Measurements from ENCODE around the gene STX7. TPM values are rescaled to one million over a fixed set of nuclear protein-coding genes. Genes with fewer than 3 reads are reported as not detected.

STX7 gene
- total and polyA plus RNA-seq, 2 donors (not counting 3 experiments of a cell fraction or from before 2014, with no cell fraction given) = 13.4 to 45.5 TPM

DNA sequence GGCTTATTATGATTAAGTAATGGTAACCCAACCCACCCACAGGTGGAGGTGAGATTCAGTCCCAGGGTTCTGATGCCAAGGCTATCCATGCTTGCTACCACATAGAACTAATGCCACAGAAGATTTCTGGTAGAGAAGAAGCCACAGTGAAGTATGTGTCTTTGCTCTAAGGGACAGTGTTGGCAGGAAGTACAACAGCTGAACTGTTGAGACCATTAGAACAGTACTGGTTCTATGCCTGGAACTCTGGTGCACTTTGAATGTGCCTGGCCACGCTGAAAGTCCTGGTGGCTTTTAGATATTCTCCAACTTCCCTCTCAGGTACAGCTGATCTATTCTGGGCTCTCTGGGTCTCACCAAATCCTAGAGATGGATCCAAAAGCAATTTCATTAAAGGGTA, 7.8 kb downstream of the STX7 start:
- DNase-seq (ENCODE audit: low read depth, low spot score) (no peak), FAIRE-seq (no peak)

More for the DNA sequence above, 7.8 kb downstream of the STX7 start:
- Histone ChIP-seq H3K27ac (ENCODE audit: insufficient read depth, low read depth, low read length) (peak overlapping the region; percentile 68), H4K20me1 (replicated peaks; ENCODE audit: control insufficient read depth, extremely low read depth, insufficient read depth, low read length) (no peaks in the 10 kb centered on the region), H2AFZ (ENCODE audit: low read depth, low read length) (no peak overlapping the region), H3K27me3 (ENCODE audit: control insufficient read depth in 2 of 2, insufficient read depth in 2 of 2, low read length in 2 of 2) (no peaks in the 10 kb centered on the region), H3K9ac (replicated peaks; ENCODE audit: extremely low read depth, insufficient read depth, low read length) (peak overlapping the region; percentile 12), H3K79me2 (ENCODE audit: control insufficient read depth, insufficient read depth, low read length) (peaks cover 69% of the 10 kb centered on the region), H3K4me1 (ENCODE audit: control insufficient read depth, extremely low read depth, insufficient read depth, low read length) (peaks cover 24% of the 10 kb centered on the region), H3K4me3 (replicated peaks in 1 of 3; ENCODE audit: insufficient read depth in 1 of 3, low read depth in 1 of 3, low read length in 3 of 3) (no peak overlapping the region), H3K36me3 (ENCODE audit: control insufficient read depth in 2 of 2, extremely low read depth in 1 of 2, insufficient read depth in 2 of 2, low read length in 2 of 2) (peaks cover 5 to 10% of the 10 kb centered on the region in 2 experiments), H3K9me1 (replicated peaks; ENCODE audit: control insufficient read depth, extremely low read depth, insufficient read depth, low read length) (no peaks in the 10 kb centered on the region), H3K4me2 (ENCODE audit: insufficient read depth, low read length) (peak overlapping the region; percentile 68), H3K9me3 (replicated peaks; ENCODE audit: control insufficient read depth, insufficient read depth, low read length) (no peaks in the 10 kb centered on the region)
- dilution Hi-C loops (cut with MboI; ENCODE audit: extremely low pct_ligation_motif_present, low sequenced_read_pairs) (no loop called here), intact Hi-C loops (cut with micrococcal nuclease) (loop anchor here (2.0 kb wide), 1 partner anchor 14 kb away; no protein-coding TSS in a partner anchor)
- TF ChIP-seq JUN (IDR thresholded peaks at IDR 0.05; ENCODE audit: borderline replicate concordance, insufficient read depth, insufficient read length, low read depth) (no peak), FOS (IDR thresholded peaks at IDR 0.05; ENCODE audit: borderline replicate concordance, insufficient read depth, low read length) (no peak), POLR2A (IDR thresholded peaks at IDR 0.05; ENCODE audit: low read depth, low read length) (no peak), EZH2 (IDR thresholded peaks at IDR 0.05; ENCODE audit: borderline replicate concordance, low read depth, low read length, severe bottlenecking) (no peak), GATA2 (IDR thresholded peaks at IDR 0.05; ENCODE audit: insufficient read depth, insufficient read length, low read depth, low read length) (no peak), MYC (IDR thresholded peaks at IDR 0.05; ENCODE audit: low read depth, low read length) (no peak), POLR2AphosphoS5 (IDR thresholded peaks at IDR 0.05; ENCODE audit: insufficient read depth, low read depth, low read length) (no peak)
- TF ChIP-seq, protein P1, sequence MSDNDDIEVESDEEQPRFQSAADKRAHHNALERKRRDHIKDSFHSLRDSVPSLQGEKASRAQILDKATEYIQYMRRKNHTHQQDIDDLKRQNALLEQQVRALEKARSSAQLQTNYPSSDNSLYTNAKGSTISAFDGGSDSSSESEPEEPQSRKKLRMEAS (IDR thresholded peaks at IDR 0.05; ENCODE audit: insufficient read depth, insufficient read length) = no peak
- TF ChIP-seq, protein P2, sequence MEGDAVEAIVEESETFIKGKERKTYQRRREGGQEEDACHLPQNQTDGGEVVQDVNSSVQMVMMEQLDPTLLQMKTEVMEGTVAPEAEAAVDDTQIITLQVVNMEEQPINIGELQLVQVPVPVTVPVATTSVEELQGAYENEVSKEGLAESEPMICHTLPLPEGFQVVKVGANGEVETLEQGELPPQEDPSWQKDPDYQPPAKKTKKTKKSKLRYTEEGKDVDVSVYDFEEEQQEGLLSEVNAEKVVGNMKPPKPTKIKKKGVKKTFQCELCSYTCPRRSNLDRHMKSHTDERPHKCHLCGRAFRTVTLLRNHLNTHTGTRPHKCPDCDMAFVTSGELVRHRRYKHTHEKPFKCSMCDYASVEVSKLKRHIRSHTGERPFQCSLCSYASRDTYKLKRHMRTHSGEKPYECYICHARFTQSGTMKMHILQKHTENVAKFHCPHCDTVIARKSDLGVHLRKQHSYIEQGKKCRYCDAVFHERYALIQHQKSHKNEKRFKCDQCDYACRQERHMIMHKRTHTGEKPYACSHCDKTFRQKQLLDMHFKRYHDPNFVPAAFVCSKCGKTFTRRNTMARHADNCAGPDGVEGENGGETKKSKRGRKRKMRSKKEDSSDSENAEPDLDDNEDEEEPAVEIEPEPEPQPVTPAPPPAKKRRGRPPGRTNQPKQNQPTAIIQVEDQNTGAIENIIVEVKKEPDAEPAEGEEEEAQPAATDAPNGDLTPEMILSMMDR (IDR thresholded peaks at IDR 0.05; ENCODE audit: extremely low read depth in 1 of 2, insufficient read depth in 1 of 2, low read depth in 1 of 2, low read length in 2 of 2) = no peak
- POLR2A ChIA-PET = no interaction called here
- no TSS peak for BruUV-seq (replicated peaks)
- CTCF ChIA-PET = interaction anchor here (1.0 to 1.5 kb wide), 2 partner anchors 21 to 207 kb away, joined by 4 read pairs; no protein-coding TSS in a partner anchor

Measured in endothelial cell of umbilical vein (primary cell).